WTC11 (cell line): Measurements from ENCODE around the gene INTS6L.

Source experiments
- FOXJ3 ChIP-seq: sonication (generic); formaldehyde crosslinking; IDR thresholded peaks from 2 replicates; pipeline ENCODE4 v1.9.0; 2021; ENCODE audit warnings: missing genetic modification reagents, mild to moderate bottlenecking, borderline replicate concordance
- NR2C2 ChIP-seq: sonication (generic); formaldehyde crosslinking; IDR thresholded peaks from 2 replicates; pipeline ENCODE4 v1.8.0; 2022; ENCODE audit warnings: mild to moderate bottlenecking, missing genetic modification reagents
- NR3C1 ChIP-seq: sonication (generic); formaldehyde crosslinking; conservative IDR thresholded peaks from 2 replicates; pipeline ENCODE4 v1.8.1; 2023; ENCODE audit warnings: low read depth, mild to moderate bottlenecking, missing genetic modification reagents
- TCF7 ChIP-seq: sonication (generic); formaldehyde crosslinking; IDR thresholded peaks from 2 replicates; pipeline ENCODE4 v1.8.0; 2022; ENCODE audit warnings: mild to moderate bottlenecking, low read depth, missing genetic modification reagents, moderate library complexity
- ZNF423 ChIP-seq: fragments of 250-450 bp; sonication (Bioruptor Pico); IDR thresholded peaks from 2 replicates; pipeline ENCODE4 v2.1.2; 2022; ENCODE audit warnings: mild to moderate bottlenecking, moderate library complexity
- TF ChIP-seq, protein P1 (sequence below): fragments of 200-600 bp; IDR thresholded peaks from 2 replicates; pipeline ENCODE4 v1.8.0; 2022; ENCODE audit warnings: antibody characterized with exemption
- TF ChIP-seq, protein P2 (sequence below): sonication (generic); formaldehyde crosslinking; conservative IDR thresholded peaks from 2 replicates; pipeline ENCODE4 v1.8.1; 2023; ENCODE audit warnings: mild to moderate bottlenecking, low read depth, missing genetic modification reagents, moderate library complexity

DNA sequence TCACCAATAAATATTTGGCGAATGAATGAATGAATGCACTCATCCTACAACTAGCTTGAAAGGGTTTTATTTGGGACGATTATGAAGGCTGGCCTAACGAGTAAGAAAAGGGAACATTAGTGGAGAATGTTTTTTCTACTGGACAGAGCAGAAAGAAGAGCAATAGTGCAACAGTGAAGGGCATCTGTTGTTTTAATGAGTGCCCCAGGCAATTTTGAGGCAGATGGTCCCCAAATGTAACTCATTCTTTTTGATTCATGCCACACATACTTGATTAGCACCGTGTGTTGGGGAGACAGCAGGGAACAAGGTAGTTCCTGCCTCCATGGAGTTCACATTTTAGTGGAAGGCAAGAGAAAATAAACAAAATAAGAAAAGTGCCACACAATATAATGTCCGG lies 22.7 kb upstream of the INTS6L start:
- TF ChIP-seq, protein P1, sequence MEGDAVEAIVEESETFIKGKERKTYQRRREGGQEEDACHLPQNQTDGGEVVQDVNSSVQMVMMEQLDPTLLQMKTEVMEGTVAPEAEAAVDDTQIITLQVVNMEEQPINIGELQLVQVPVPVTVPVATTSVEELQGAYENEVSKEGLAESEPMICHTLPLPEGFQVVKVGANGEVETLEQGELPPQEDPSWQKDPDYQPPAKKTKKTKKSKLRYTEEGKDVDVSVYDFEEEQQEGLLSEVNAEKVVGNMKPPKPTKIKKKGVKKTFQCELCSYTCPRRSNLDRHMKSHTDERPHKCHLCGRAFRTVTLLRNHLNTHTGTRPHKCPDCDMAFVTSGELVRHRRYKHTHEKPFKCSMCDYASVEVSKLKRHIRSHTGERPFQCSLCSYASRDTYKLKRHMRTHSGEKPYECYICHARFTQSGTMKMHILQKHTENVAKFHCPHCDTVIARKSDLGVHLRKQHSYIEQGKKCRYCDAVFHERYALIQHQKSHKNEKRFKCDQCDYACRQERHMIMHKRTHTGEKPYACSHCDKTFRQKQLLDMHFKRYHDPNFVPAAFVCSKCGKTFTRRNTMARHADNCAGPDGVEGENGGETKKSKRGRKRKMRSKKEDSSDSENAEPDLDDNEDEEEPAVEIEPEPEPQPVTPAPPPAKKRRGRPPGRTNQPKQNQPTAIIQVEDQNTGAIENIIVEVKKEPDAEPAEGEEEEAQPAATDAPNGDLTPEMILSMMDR: no peak
- TF ChIP-seq FOXJ3 (CRISPR knock-in tag): no peak
- TF ChIP-seq, protein P2, sequence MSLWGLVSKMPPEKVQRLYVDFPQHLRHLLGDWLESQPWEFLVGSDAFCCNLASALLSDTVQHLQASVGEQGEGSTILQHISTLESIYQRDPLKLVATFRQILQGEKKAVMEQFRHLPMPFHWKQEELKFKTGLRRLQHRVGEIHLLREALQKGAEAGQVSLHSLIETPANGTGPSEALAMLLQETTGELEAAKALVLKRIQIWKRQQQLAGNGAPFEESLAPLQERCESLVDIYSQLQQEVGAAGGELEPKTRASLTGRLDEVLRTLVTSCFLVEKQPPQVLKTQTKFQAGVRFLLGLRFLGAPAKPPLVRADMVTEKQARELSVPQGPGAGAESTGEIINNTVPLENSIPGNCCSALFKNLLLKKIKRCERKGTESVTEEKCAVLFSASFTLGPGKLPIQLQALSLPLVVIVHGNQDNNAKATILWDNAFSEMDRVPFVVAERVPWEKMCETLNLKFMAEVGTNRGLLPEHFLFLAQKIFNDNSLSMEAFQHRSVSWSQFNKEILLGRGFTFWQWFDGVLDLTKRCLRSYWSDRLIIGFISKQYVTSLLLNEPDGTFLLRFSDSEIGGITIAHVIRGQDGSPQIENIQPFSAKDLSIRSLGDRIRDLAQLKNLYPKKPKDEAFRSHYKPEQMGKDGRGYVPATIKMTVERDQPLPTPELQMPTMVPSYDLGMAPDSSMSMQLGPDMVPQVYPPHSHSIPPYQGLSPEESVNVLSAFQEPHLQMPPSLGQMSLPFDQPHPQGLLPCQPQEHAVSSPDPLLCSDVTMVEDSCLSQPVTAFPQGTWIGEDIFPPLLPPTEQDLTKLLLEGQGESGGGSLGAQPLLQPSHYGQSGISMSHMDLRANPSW (CRISPR knock-in tag): no peak
- TF ChIP-seq NR3C1 (CRISPR knock-in tag): no peak
- no peak for TF ChIP-seq NR2C2 (CRISPR knock-in tag)
- no peak for TF ChIP-seq ZNF423 (CRISPR knock-in tag)
- TF ChIP-seq TCF7: no peak
